K562 (cell line): ENCODE data around the gene GRB2. TPM values are rescaled to one million over a fixed set of nuclear protein-coding genes. Genes with fewer than 3 reads are reported as not detected.

ENCODE experiments used
- ATAC-seq: fragments of 200-7000 bp; cut with Tn5 transposase; 3 replicates; pipeline ENCODE4 v1.9.1; 2020; ENCODE audit warnings: moderate library complexity
- BruUV-seq: library from RNA; stranded (reverse); fragments of 400-500 nt; replicated peaks from 2 replicates; lab custom pipeline; 2021; lab: Mats Ljungman, UMichigan
- CTCF ChIA-PET: fragments of 300-600 bp; formaldehyde crosslinking; extraction: SDS; loops from one replicate; lab custom pipeline; 2021; ENCODE audit warnings: low intra/inter-chr PET ratio; lab: Yijun Ruan, JAX
- POLR2A ChIA-PET: fragments of 300-600, 350-650 bp; sonication (Branson Sonifier 250); formaldehyde crosslinking; extraction: SDS; loops from one replicate; lab custom pipeline; 2021; ENCODE audit warnings: antibody characterized with exemption, inconsistent platforms; lab: Yijun Ruan, JAX
- DNase-seq, 4 experiments: peaks; one replicate each; pipeline versions ENCODE4 v3.0.0 to v3.0.0-alpha.2; 2011 to 2018; ENCODE audit warnings: low spot score in 3 of 4, mixed read lengths in 3 of 4; ENCODE audit errors: extremely low read depth in 1 of 4
- FAIRE-seq: peaks from 2 replicates; lab custom pipeline; 2011; peaks lifted over from hg19 to GRCh38; lab: Jason Lieb, UNC
- H2AFZ ChIP-seq: 2 replicates; pipeline ENCODE4 v1.6.0; 2011; ENCODE audit warnings: low read depth, low read length, control low read depth, inconsistent platforms
- H3K27ac ChIP-seq: fragments of 200-600 bp; 3 replicates; pipeline ENCODE4 v1.8.0; 2011; ENCODE audit warnings: low read depth, mild to moderate bottlenecking, control low read depth, inconsistent platforms, low read length, moderate library complexity, mixed read lengths; ENCODE audit errors: extremely low read depth
- H3K27me3 ChIP-seq, 2 experiments: fragments of 300-600 bp in 1 of 2; 2 replicates in 1 of 2; 3 replicates in 1 of 2; pipeline versions ENCODE4 v1.6.0 to v1.8.0; 2011; ENCODE audit warnings: inconsistent platforms in 2 of 2, low read length in 2 of 2, mild to moderate bottlenecking in 1 of 2, mixed read lengths in 1 of 2, moderate library complexity in 1 of 2; ENCODE audit not compliant: control insufficient read depth in 2 of 2, insufficient read depth in 2 of 2
- H3K36me3 ChIP-seq: fragments of 300-600 bp; 3 replicates; pipeline ENCODE4 v1.8.0; 2011; ENCODE audit warnings: mild to moderate bottlenecking, low read length, inconsistent platforms; ENCODE audit not compliant: control insufficient read depth, insufficient read depth
- H3K4me1 ChIP-seq, 2 experiments: fragments of 200-600 bp in 1 of 2; replicated peaks in 1 of 2; 2 replicates in 1 of 2; 3 replicates in 1 of 2; pipeline versions ENCODE4 v1.5.1 to v1.8.0; 2011; ENCODE audit warnings: inconsistent platforms in 2 of 2, low read length in 2 of 2, mild to moderate bottlenecking in 1 of 2, mixed read lengths in 1 of 2, moderate library complexity in 1 of 2; ENCODE audit not compliant: control insufficient read depth in 2 of 2, insufficient read depth in 2 of 2
- H3K4me2 ChIP-seq: 2 replicates; pipeline ENCODE4 v1.6.1; 2011; ENCODE audit warnings: low read length, control low read depth, inconsistent platforms, mixed read lengths; ENCODE audit not compliant: insufficient read depth
- H3K4me3 ChIP-seq: fragments of 200-600 bp; sonication (generic), shearing (Covaris generic); 2 replicates; pipeline ENCODE4 v1.5.1; 2016; ENCODE audit warnings: control low read depth, inconsistent platforms
- H3K79me2 ChIP-seq: fragments of 200-600 bp; 3 replicates; pipeline ENCODE4 v1.8.0; 2011; ENCODE audit warnings: low read length, inconsistent platforms; ENCODE audit not compliant: control insufficient read depth, insufficient read depth
- H3K9ac ChIP-seq, 2 experiments: 2 replicates each; pipeline versions ENCODE4 v1.6.0 to v1.6.1; 2011; ENCODE audit warnings: low read depth in 2 of 2, low read length in 2 of 2, control low read depth in 1 of 2, inconsistent platforms in 1 of 2, mild to moderate bottlenecking in 1 of 2, mixed read lengths in 1 of 2; ENCODE audit not compliant: insufficient read depth in 1 of 2
- H3K9me1 ChIP-seq: one replicate; pipeline ENCODE4 v1.6.0; 2011; ENCODE audit warnings: inconsistent platforms, mild to moderate bottlenecking, low read length, moderate library complexity; ENCODE audit not compliant: control insufficient read depth, insufficient read depth
- H3K9me3 ChIP-seq: replicated peaks from 2 replicates; pipeline ENCODE4 v1.5.1; 2011; ENCODE audit warnings: low read depth, low read length, inconsistent platforms; ENCODE audit not compliant: control insufficient read depth, insufficient read depth
- H4K20me1 ChIP-seq: replicated peaks from 2 replicates; pipeline ENCODE4 v1.6.1; 2011; ENCODE audit warnings: low read length, inconsistent platforms, mixed read lengths; ENCODE audit not compliant: control insufficient read depth, insufficient read depth
- BDP1 ChIP-seq: IDR thresholded peaks from 3 replicates; pipeline ENCODE4 v1.6.1; 2011; ENCODE audit not compliant: insufficient read length, insufficient read depth
- BRF2 ChIP-seq: IDR thresholded peaks from 3 replicates; pipeline ENCODE4 v1.6.1; 2011; ENCODE audit warnings: borderline replicate concordance, mild to moderate bottlenecking; ENCODE audit not compliant: insufficient read length, insufficient read depth
- CBX3 ChIP-seq, 2 experiments: IDR thresholded peaks; 1 replicate in 1 of 2; 2 replicates in 1 of 2; pipeline ENCODE4 v1.6.1; 2012; ENCODE audit warnings: inconsistent platforms in 2 of 2, low read length in 2 of 2, borderline replicate concordance in 1 of 2, control low read depth in 1 of 2
- CBX5 ChIP-seq: IDR thresholded peaks from 2 replicates; pipeline ENCODE4 v1.6.1; 2014; ENCODE audit warnings: low read depth, borderline replicate concordance
- FOXA1 ChIP-seq: fragments of 450-650 bp; IDR thresholded peaks from 2 replicates; pipeline ENCODE4 v1.6.1; 2016; ENCODE audit warnings: mild to moderate bottlenecking, borderline replicate concordance
- MBD2 ChIP-seq: sonication (generic); IDR thresholded peaks from 2 replicates; pipeline ENCODE4 v1.6.1; 2016; ENCODE audit warnings: low read depth, borderline replicate concordance
- NEUROD1 ChIP-seq: fragments of 150-350 bp; IDR thresholded peaks from 2 replicates; pipeline ENCODE4 v1.6.1; 2014; ENCODE audit warnings: borderline replicate concordance, low read length, low read depth; ENCODE audit not compliant: partially characterized antibody
- SAFB2 ChIP-seq: fragments of 200-400 bp; formaldehyde crosslinking; IDR thresholded peaks from 2 replicates; pipeline ENCODE4 v1.6.1; 2018; ENCODE audit warnings: borderline replicate concordance, low read length, low read depth, moderate library complexity; ENCODE audit not compliant: severe bottlenecking
- STAT5B ChIP-seq: fragments of 250-450 bp; sonication (Bioruptor Pico); IDR thresholded peaks from 2 replicates; pipeline ENCODE4 v1.8.0; 2021; ENCODE audit warnings: mild to moderate bottlenecking, inconsistent platforms
- SUPT5H ChIP-seq: fragments of 450-650 bp; IDR thresholded peaks from 2 replicates; pipeline ENCODE4 v1.6.1; 2016
- ZKSCAN1 ChIP-seq: fragments of 150-350 bp; IDR thresholded peaks from 2 replicates; pipeline ENCODE4 v1.6.1; 2016; ENCODE audit warnings: low read depth, low read length
- ZNF347 ChIP-seq: fragments of 450-650 bp; formaldehyde crosslinking; IDR thresholded peaks from 2 replicates; pipeline ENCODE4 v1.4.0; 2020; ENCODE audit warnings: low read depth, mild to moderate bottlenecking, moderate library complexity
- ZNF778 ChIP-seq: fragments of 450-650 bp; formaldehyde crosslinking; IDR thresholded peaks from 2 replicates; pipeline ENCODE4 v1.4.0; 2020; ENCODE audit warnings: mild to moderate bottlenecking, moderate library complexity
- WGBS: fragments of 100-300 bp; shearing (Covaris generic); methylation state at CpG from one replicate; pipeline ENCODE4 v1.1.6; 2016; ENCODE audit warnings: low coverage, mixed read lengths; ENCODE audit not compliant: insufficient coverage; ENCODE audit errors: missing lambda C conversion rate; 5-methylcytosine and 5-hydroxymethylcytosine counted together
- in situ Hi-C: fragments of 300-500 bp; cut with MboI; formaldehyde crosslinking; loops from 4 replicates; pipeline ENCODE4 v1.15.0; 2018; ENCODE audit warnings: inconsistent platforms, mixed read lengths
- intact Hi-C: fragments of 100-400 bp; cut with micrococcal nuclease; formaldehyde crosslinking; loops from 2 replicates; pipeline ENCODE4 v1.14.2; 2022
- polyA plus RNA-seq, 8 experiments: library from polyadenylated mRNA; depleted of rRNA in 4 of 8; stranded (reverse) in 5 of 8; unstranded in 3 of 8; fragments of >200 nt; fragmentation: Nextera tagmentation in 2 of 8; fragmentation: Illumina TruSeq in 1 of 8; extraction: Ambion mirVana in 2 of 8; extraction: Trizol in 1 of 8; gene quantifications; 2 replicates each; pipeline versions ENCODE4 v1.2.1 to v1.2.3, GENCODE V29; 2011 to 2014; ENCODE audit warnings: inconsistent platforms in 1 of 8, missing spikeins in 1 of 8
- total RNA-seq, 7 experiments: library from RNA; depleted of rRNA in 6 of 7; stranded (reverse); fragments of >200 nt in 6 of 7; fragmentation: Illumina TruSeq in 2 of 7; extraction: Trizol in 2 of 7; gene quantifications; 2 replicates each; pipeline versions ENCODE4 v1.2.1 to v1.2.3, GENCODE V29; 2011 to 2021; ENCODE audit warnings: low replicate concordance in 1 of 7

The GRB2 gene
- total and polyA plus RNA-seq, 9 of the 15 experiments (the other 6 are each of a cell fraction or from before 2014, with no cell fraction given): 57.2 to 136 (median 84.8) TPM

- POLR2A ChIA-PET: interaction anchor here (1.1 to 1.5 kb wide), 3 partner anchors 11 to 103 kb away, joined by 3 to 9 read pairs (median 4); no protein-coding TSS in a partner anchor
- Histone ChIP-seq H3K9ac (no peak overlapping the region), H3K4me3 (no peak overlapping the region), H3K27me3 (no peaks in the 10 kb centered on the region), H3K36me3 (peaks cover 33% of the 10 kb centered on the region), H3K4me2 (no peak overlapping the region), H3K4me1 (peaks cover 7% of the 10 kb centered on the region in 2 experiments; a peak in 3 of 5 replicates), H3K27ac (no peak overlapping the region), H2AFZ (no peak overlapping the region), H3K79me2 (peaks cover 79% of the 10 kb centered on the region), H4K20me1 (peaks cover 19% of the 10 kb centered on the region), H3K9me1 (no peaks in the 10 kb centered on the region), H3K9me3 (no peaks in the 10 kb centered on the region)
- DNase-seq: no peak
- no peak for FAIRE-seq
- in situ Hi-C loops (no loop called here), intact Hi-C loops (no loop called here)
- no peak for ATAC-seq
- TF ChIP-seq BDP1 (no peak), SUPT5H (no peak), ZKSCAN1 (no peak), ZNF347 (CRISPR knock-in tag) (no peak), FOXA1 (no peak), CBX3 (IDR thresholded peaks at IDR 0.05; ENCODE audit: borderline replicate concordance in 1 of 2, low read length in 2 of 2) (no peak), SAFB2 (no peak), BRF2 (no peak), STAT5B (no peak), MBD2 (no peak), ZNF778 (CRISPR knock-in tag) (no peak), CBX5 (no peak), NEUROD1 (no peak)
- BruUV-seq: no TSS peak
- CTCF ChIA-PET: no interaction called here
- WGBS: 70% methylated on average over 4 of the region's 4 CpGs
Measured at GRCh38 chr17:75373280-75373679, 32.2 kb downstream of the GRB2 start.
